Upper lobe of left lung (tissue), 4 donors: ENCODE measurements around the gene CHCHD6.

Experiments
- EP300 ChIP-seq, 4 donors: sonication (generic); formaldehyde crosslinking; IDR thresholded peaks; one replicate each; pipeline ENCODE4 v1.5.1; 2017; ENCODE audit warnings: antibody characterized with exemption in 4 of 4, control low read depth in 2 of 4
- POLR2AphosphoS5 ChIP-seq, 2 donors: sonication (generic); formaldehyde crosslinking; IDR thresholded peaks; one replicate each; pipeline ENCODE4 v1.5.1; 2017; ENCODE audit warnings: antibody characterized with exemption in 2 of 2
- TF ChIP-seq, protein P1 (sequence below), 6 experiments: fragments of 450-650 bp in 4 of 6; fragments of 200-600 bp in 2 of 6; sonication (generic) in 2 of 6; IDR thresholded peaks; one replicate each; pipeline ENCODE4 v1.5.1; 2016 to 2019; ENCODE audit warnings: antibody characterized with exemption in 6 of 6

DNA sequence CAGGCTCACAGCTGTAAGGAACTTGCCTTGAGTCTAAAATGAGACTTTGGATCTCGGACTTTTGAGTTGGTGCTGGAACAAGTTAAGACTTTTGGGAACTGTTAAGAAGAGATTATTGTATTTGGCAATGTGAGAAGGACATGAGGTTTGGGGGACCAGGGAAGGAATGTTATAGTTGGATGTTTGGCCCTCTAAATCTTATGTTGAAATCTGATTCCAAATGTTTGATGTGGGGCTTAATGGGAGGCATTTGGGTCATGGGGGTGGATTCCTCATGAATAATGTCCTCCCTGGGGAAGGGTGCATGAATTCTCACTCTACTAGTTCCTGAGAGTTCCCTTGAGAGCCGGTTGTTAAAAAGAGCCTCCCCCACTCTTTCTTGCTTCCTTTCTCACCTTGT lies 18.5 kb upstream of the CHCHD6 start:
- TF ChIP-seq, protein P1, sequence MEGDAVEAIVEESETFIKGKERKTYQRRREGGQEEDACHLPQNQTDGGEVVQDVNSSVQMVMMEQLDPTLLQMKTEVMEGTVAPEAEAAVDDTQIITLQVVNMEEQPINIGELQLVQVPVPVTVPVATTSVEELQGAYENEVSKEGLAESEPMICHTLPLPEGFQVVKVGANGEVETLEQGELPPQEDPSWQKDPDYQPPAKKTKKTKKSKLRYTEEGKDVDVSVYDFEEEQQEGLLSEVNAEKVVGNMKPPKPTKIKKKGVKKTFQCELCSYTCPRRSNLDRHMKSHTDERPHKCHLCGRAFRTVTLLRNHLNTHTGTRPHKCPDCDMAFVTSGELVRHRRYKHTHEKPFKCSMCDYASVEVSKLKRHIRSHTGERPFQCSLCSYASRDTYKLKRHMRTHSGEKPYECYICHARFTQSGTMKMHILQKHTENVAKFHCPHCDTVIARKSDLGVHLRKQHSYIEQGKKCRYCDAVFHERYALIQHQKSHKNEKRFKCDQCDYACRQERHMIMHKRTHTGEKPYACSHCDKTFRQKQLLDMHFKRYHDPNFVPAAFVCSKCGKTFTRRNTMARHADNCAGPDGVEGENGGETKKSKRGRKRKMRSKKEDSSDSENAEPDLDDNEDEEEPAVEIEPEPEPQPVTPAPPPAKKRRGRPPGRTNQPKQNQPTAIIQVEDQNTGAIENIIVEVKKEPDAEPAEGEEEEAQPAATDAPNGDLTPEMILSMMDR (IDR thresholded peaks at IDR 0.05), result no peak
- TF ChIP-seq POLR2AphosphoS5 (IDR thresholded peaks at IDR 0.05) (no peak), EP300 (IDR thresholded peaks at IDR 0.05) (no peak)
